Left renal cortex interstitium (tissue), 4 donors: ENCODE measurements around the gene GNAI2. TPM values are rescaled to one million over a fixed set of nuclear protein-coding genes. Genes with fewer than 3 reads are reported as not detected.

Experiments
- polyA plus RNA-seq, 4 donors: library from polyadenylated mRNA; unstranded; fragments of 120-200 nt; gene quantifications; one replicate each; pipeline ENCODE4 v1.2.1, GENCODE V29; 2013; ENCODE audit not compliant: insufficient read length in 4 of 4

The GNAI2 gene
- polyA plus RNA-seq, 4 donors = 176 to 232 (median 220) TPM

Other genes starting within 250 kb of the GNAI2 start
- gene RBM5, start 147.3 kb upstream of the GNAI2 start, polyA plus RNA-seq = 100 to 1,000 TPM; 202 to 421 (median 311) TPM
- 100 to 1,000 TPM in 1 of 4 donors, 10 to 100 TPM in 3; 68.6 to 101 (median 80.4) TPM for gene SEMA3F, start 80.9 kb upstream of the GNAI2 start, polyA plus RNA-seq
- gene GNAT1, start 44.6 kb upstream of the GNAI2 start, polyA plus RNA-seq = not detected
- 1 to 10 TPM; 4.4 to 8.4 (median 7.8) TPM for gene SLC38A3, start 30.9 kb upstream of the GNAI2 start, polyA plus RNA-seq
- gene SEMA3B, start 32.9 kb downstream of the GNAI2 start, polyA plus RNA-seq = 100 to 1,000 TPM in 3 of 4 donors, 10 to 100 TPM in 1; 71.0 to 119 (median 108) TPM
- gene LSMEM2, start 42.9 kb downstream of the GNAI2 start, polyA plus RNA-seq = under 1 TPM; 0.25 to 0.82 (median 0.53) TPM
- gene IFRD2, start 56.2 kb downstream of the GNAI2 start, polyA plus RNA-seq = 10 to 100 TPM; 34.8 to 51.9 (median 48.5) TPM
- 1 to 10 TPM; 2.8 to 4.3 (median 3.6) TPM for gene HYAL3, start 63.2 kb downstream of the GNAI2 start, polyA plus RNA-seq
- 10 to 100 TPM in 2 of 4 donors, 1 to 10 TPM in 2; 7.3 to 13.0 (median 10.3) TPM for gene NAA80, start 63.2 kb downstream of the GNAI2 start, polyA plus RNA-seq
- 1 to 10 TPM; 6.4 to 7.8 (median 7.4) TPM for gene HYAL1, start 67.4 kb downstream of the GNAI2 start, polyA plus RNA-seq
- 100 to 1,000 TPM in 1 of 4 donors, 10 to 100 TPM in 3; 63.2 to 101 (median 74.4) TPM for gene HYAL2, start 86.5 kb downstream of the GNAI2 start, polyA plus RNA-seq
- 10 to 100 TPM; 23.8 to 32.6 (median 25.6) TPM for gene TUSC2, start 92.0 kb downstream of the GNAI2 start, polyA plus RNA-seq
- 10 to 100 TPM; 16.7 to 22.7 (median 21.2) TPM for gene RASSF1, start 104.6 kb downstream of the GNAI2 start, polyA plus RNA-seq
- gene ZMYND10, start 109.5 kb downstream of the GNAI2 start, polyA plus RNA-seq = 1 to 10 TPM; 3.1 to 5.1 (median 4.4) TPM
- 10 to 100 TPM; 30.1 to 33.1 (median 32.2) TPM for gene NPRL2, start 114.6 kb downstream of the GNAI2 start, polyA plus RNA-seq
- gene CYB561D2, start 114.7 kb downstream of the GNAI2 start, polyA plus RNA-seq = 10 to 100 TPM; 13.7 to 17.7 (median 15.0) TPM
- 10 to 100 TPM; 33.8 to 52.1 (median 42.6) TPM for gene TMEM115, start 123.3 kb downstream of the GNAI2 start, polyA plus RNA-seq